Stomach (tissue), 4 donors: ENCODE results near the gene CTBP1.

Experiments
- CTCF ChIP-seq, 7 experiments: fragments of 450-650 bp in 4 of 7; fragments of 200-600 bp in 3 of 7; sonication (generic) in 3 of 7; IDR thresholded peaks; one replicate each; pipeline ENCODE4 v1.5.1; 2016 to 2019; ENCODE audit warnings: antibody characterized with exemption in 7 of 7, control low read depth in 2 of 7, mild to moderate bottlenecking in 1 of 7
- EP300 ChIP-seq: sonication (generic); formaldehyde crosslinking; IDR thresholded peaks from one replicate; pipeline ENCODE4 v1.6.1; 2017; ENCODE audit warnings: antibody characterized with exemption
- POLR2A ChIP-seq, 4 donors: fragments of 450-650 bp; IDR thresholded peaks; one replicate each; pipeline ENCODE4 v1.6.1; 2016; ENCODE audit warnings: antibody characterized with exemption in 4 of 4, control low read depth in 2 of 4, mild to moderate bottlenecking in 1 of 4, moderate library complexity in 1 of 4
- POLR2AphosphoS5 ChIP-seq, 3 donors: sonication (generic); formaldehyde crosslinking; IDR thresholded peaks; one replicate each; pipeline ENCODE4 v1.6.1; 2016; ENCODE audit warnings: antibody characterized with exemption in 3 of 3

GRCh38 chr4:1297023-1297395 lies 48.1 kb upstream of the CTBP1 start:
- TF ChIP-seq EP300 (no peak), CTCF (IDR thresholded peaks at IDR 0.05) (no peak), POLR2AphosphoS5 (IDR thresholded peaks at IDR 0.05) (no peak), POLR2A (IDR thresholded peaks at IDR 0.05) (no peak)
